Measurements from ENCODE around the gene TMEM108.

- TF ChIP-seq CTCF (IDR thresholded peaks at IDR 0.05 in 2 of 3, conservative IDR thresholded peaks at IDR 0.05 in 1 of 3; ENCODE audit: control insufficient read depth in 2 of 3, extremely low read depth in 1 of 3, insufficient read depth in 1 of 3, low read depth in 3 of 3, low read length in 3 of 3), result no peak
- TF ChIP-seq POLR2AphosphoS5 (IDR thresholded peaks at IDR 0.05; ENCODE audit: low read length), result no peak
- no peak for TF ChIP-seq ZNF274 (IDR thresholded peaks at IDR 0.05; ENCODE audit: insufficient read depth, insufficient read length)
- no peak for TF ChIP-seq EP300 (IDR thresholded peaks at IDR 0.05; ENCODE audit: borderline replicate concordance in 1 of 2, control insufficient read depth in 1 of 2, low read depth in 2 of 2, low read length in 2 of 2)
- no peak for TF ChIP-seq LARP7 (IDR thresholded peaks at IDR 0.05)
- TF ChIP-seq FOS (IDR thresholded peaks at IDR 0.05; ENCODE audit: borderline replicate concordance, extremely low read depth, insufficient read length), result no peak
- no peak for TF ChIP-seq CREM (IDR thresholded peaks at IDR 0.05; ENCODE audit: low read depth)
- TF ChIP-seq JUND (IDR thresholded peaks at IDR 0.05; ENCODE audit: low read depth, low read length), result no peak
- TF ChIP-seq POLR2A (IDR thresholded peaks at IDR 0.05; ENCODE audit: low read depth, low read length), result no peak
- TF ChIP-seq ZNF384 (IDR thresholded peaks at IDR 0.05; ENCODE audit: borderline replicate concordance, low read depth, low read length), result no peak
- TF ChIP-seq KDM1A (IDR thresholded peaks at IDR 0.05; ENCODE audit: borderline replicate concordance), result no peak
- TF ChIP-seq HDAC2 (IDR thresholded peaks at IDR 0.05), result no peak
- TF ChIP-seq, protein P1, sequence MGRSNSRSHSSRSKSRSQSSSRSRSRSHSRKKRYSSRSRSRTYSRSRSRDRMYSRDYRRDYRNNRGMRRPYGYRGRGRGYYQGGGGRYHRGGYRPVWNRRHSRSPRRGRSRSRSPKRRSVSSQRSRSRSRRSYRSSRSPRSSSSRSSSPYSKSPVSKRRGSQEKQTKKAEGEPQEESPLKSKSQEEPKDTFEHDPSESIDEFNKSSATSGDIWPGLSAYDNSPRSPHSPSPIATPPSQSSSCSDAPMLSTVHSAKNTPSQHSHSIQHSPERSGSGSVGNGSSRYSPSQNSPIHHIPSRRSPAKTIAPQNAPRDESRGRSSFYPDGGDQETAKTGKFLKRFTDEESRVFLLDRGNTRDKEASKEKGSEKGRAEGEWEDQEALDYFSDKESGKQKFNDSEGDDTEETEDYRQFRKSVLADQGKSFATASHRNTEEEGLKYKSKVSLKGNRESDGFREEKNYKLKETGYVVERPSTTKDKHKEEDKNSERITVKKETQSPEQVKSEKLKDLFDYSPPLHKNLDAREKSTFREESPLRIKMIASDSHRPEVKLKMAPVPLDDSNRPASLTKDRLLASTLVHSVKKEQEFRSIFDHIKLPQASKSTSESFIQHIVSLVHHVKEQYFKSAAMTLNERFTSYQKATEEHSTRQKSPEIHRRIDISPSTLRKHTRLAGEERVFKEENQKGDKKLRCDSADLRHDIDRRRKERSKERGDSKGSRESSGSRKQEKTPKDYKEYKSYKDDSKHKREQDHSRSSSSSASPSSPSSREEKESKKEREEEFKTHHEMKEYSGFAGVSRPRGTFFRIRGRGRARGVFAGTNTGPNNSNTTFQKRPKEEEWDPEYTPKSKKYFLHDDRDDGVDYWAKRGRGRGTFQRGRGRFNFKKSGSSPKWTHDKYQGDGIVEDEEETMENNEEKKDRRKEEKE (IDR thresholded peaks at IDR 0.05), result no peak
- no peak for TF ChIP-seq E2F8 (IDR thresholded peaks at IDR 0.05; ENCODE audit: low read depth, partially characterized antibody)
These were observed 216.0 kb downstream of the TMEM108 start for GRCh38 chr3:133254151-133254550.

All from GM12878 (cell line).